ENCODE data around the gene SCLT1. TPM values are rescaled to one million over a fixed set of nuclear protein-coding genes. Genes with fewer than 3 reads are reported as not detected.

SCLT1 gene
- total RNA-seq, 1 experiment from 2014 or later = 15.2 TPM

DNA sequence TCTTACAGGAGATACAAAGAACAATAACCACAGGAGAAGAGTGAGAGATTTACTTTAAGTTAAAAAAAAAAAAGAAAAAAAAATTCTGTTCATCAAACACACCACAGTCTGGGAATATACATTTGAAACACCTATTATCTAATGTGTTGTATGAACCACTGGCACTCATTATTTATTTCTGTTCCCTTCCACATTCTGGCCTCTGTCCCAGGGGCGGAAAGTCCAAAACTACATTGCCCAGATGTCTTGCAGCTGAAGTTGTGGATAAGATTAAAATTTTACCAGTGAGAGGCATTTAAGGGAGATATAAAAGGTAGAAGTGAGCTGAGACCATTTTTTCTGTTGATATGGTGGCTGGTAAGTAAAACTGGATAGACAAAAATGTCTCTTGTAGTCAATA, 56.2 kb downstream of the SCLT1 start:
- no peaks in the 10 kb centered on the region for H3K4me1 ChIP-seq (ENCODE audit: insufficient read depth, low read length)
- no peaks in the 10 kb centered on the region for H3F3A ChIP-seq (ENCODE audit: low read length, unreplicated experiment)
- BruUV-seq (replicated peaks) = no TSS peak
- H3K9me2 ChIP-seq (replicated peaks; ENCODE audit: low read length) = no peaks in the 10 kb centered on the region
- ChIA-PET CTCF (interaction anchor here (0.7 kb wide), 1 partner anchor 63 kb away, joined by 3 read pairs; no protein-coding TSS in a partner anchor), POLR2A (ENCODE audit: unreplicated experiment) (no interaction called here)
- DNase-seq (no peak), ATAC-seq (no peak)
- intact Hi-C loops (cut with micrococcal nuclease) = no loop called here
- H3K9ac ChIP-seq (ENCODE audit: low read length) = no peak overlapping the region
- H3K79me2 ChIP-seq (ENCODE audit: low read length) = no peaks in the 10 kb centered on the region
- H4K20me1 ChIP-seq (ENCODE audit: low read length) = no peaks in the 10 kb centered on the region
- no peaks in the 10 kb centered on the region for H3K27me3 ChIP-seq (ENCODE audit: low read length)
- H2AFZ ChIP-seq (ENCODE audit: low read length) = no peak overlapping the region
- TF ChIP-seq EZH2phosphoT487 (IDR thresholded peaks at IDR 0.05; ENCODE audit: borderline replicate concordance, low read length) = no peak
- TF ChIP-seq CTCF (conservative IDR thresholded peaks at IDR 0.05; ENCODE audit: low read depth, low read length) = no peak
- TF ChIP-seq EZH2 (IDR thresholded peaks at IDR 0.05; ENCODE audit: low read length, unreplicated experiment) = no peak
- H3K9me3 ChIP-seq (ENCODE audit: low read length) = no peaks in the 10 kb centered on the region
- H3K36me3 ChIP-seq (ENCODE audit: low read depth, low read length) = no peaks in the 10 kb centered on the region
- H3K4me2 ChIP-seq (ENCODE audit: low read length) = no peak overlapping the region
- no peak overlapping the region for H3K4me3 ChIP-seq (ENCODE audit: low read length)
- no peak overlapping the region for H3K27ac ChIP-seq (ENCODE audit: low read length)

GRCh38 chr4:129014566-129015509, 78.5 kb downstream of the SCLT1 start:
- no peak overlapping the region for H2AFZ ChIP-seq (ENCODE audit: low read length)

More at GRCh38 chr4:129014566-129015509, 78.5 kb downstream of the SCLT1 start:
- H3K36me3 ChIP-seq (ENCODE audit: low read depth, low read length) = no peaks in the 10 kb centered on the region
- H3K4me2 ChIP-seq (ENCODE audit: low read length) = no peak overlapping the region
- H3K27ac ChIP-seq (ENCODE audit: low read length) = no peak overlapping the region
- BruUV-seq (replicated peaks) = no TSS peak
- intact Hi-C loops (cut with micrococcal nuclease) = no loop called here
- no peaks in the 10 kb centered on the region for H4K20me1 ChIP-seq (ENCODE audit: low read length)
- POLR2A ChIA-PET (ENCODE audit: unreplicated experiment) = no interaction called here
- H3K79me2 ChIP-seq (ENCODE audit: low read length) = no peaks in the 10 kb centered on the region
- H3K9me2 ChIP-seq (replicated peaks; ENCODE audit: low read length) = no peaks in the 10 kb centered on the region
- H3F3A ChIP-seq (ENCODE audit: low read length, unreplicated experiment) = no peaks in the 10 kb centered on the region
- no peaks in the 10 kb centered on the region for H3K4me1 ChIP-seq (ENCODE audit: insufficient read depth, low read length)
- no peaks in the 10 kb centered on the region for H3K27me3 ChIP-seq (ENCODE audit: low read length)
- H3K4me3 ChIP-seq (ENCODE audit: low read length) = no peak overlapping the region
- H3K9ac ChIP-seq (ENCODE audit: low read length) = no peak overlapping the region
- no peak for ATAC-seq
- DNase-seq = no peak
- no peaks in the 10 kb centered on the region for H3K9me3 ChIP-seq (ENCODE audit: low read length)
- CTCF ChIA-PET = no interaction called here
- TF ChIP-seq EZH2phosphoT487 (IDR thresholded peaks at IDR 0.05; ENCODE audit: borderline replicate concordance, low read length) (no peak), EZH2 (IDR thresholded peaks at IDR 0.05; ENCODE audit: low read length, unreplicated experiment) (no peak), CTCF (conservative IDR thresholded peaks at IDR 0.05; ENCODE audit: low read depth, low read length) (no peak)

All from PC-3 (cell line).